CD14-positive monocyte (primary cell): ENCODE measurements around the gene PAQR6. TPM values are rescaled to one million over a fixed set of nuclear protein-coding genes. Genes with fewer than 3 reads are reported as not detected.

ENCODE experiments used
- DNase-seq, 3 donors: peaks; one replicate each; pipeline ENCODE4 v3.0.0-alpha.2; 2011 to 2022
- H2AFZ ChIP-seq: 2 replicates; pipeline ENCODE4 v1.6.0; 2012; ENCODE audit warnings: mild to moderate bottlenecking, low read depth, low read length, inconsistent platforms; ENCODE audit not compliant: insufficient read depth, poor library complexity, severe bottlenecking
- H3K27ac ChIP-seq, 2 donors: 1 replicate in 1 of 2; 2 replicates in 1 of 2; pipeline ENCODE4 v1.5.1; 2012 to 2013; ENCODE audit warnings: low read length in 2 of 2, control low read depth in 1 of 2, inconsistent platforms in 1 of 2, low read depth in 1 of 2, mild to moderate bottlenecking in 1 of 2
- H3K27me3 ChIP-seq, 2 donors: one replicate each; pipeline versions ENCODE4 v1.6.0 to v1.6.1; 2011 to 2013; ENCODE audit warnings: low read length in 2 of 2; ENCODE audit not compliant: control insufficient read depth in 2 of 2, insufficient read depth in 2 of 2
- H3K36me3 ChIP-seq, 2 donors: replicated peaks in 1 of 2; 1 replicate in 1 of 2; 2 replicates in 1 of 2; pipeline versions ENCODE4 v1.5.1 to v1.6.1; 2012 to 2013; ENCODE audit warnings: low read length in 2 of 2, control low read depth in 1 of 2, inconsistent platforms in 1 of 2, mild to moderate bottlenecking in 1 of 2; ENCODE audit not compliant: insufficient read depth in 2 of 2, control insufficient read depth in 1 of 2
- H3K4me1 ChIP-seq, 2 donors: 1 replicate in 1 of 2; 2 replicates in 1 of 2; pipeline versions ENCODE4 v1.5.1 to v1.6.1; 2012 to 2013; ENCODE audit warnings: low read length in 2 of 2, control low read depth in 1 of 2, inconsistent platforms in 1 of 2, mild to moderate bottlenecking in 1 of 2, moderate library complexity in 1 of 2; ENCODE audit not compliant: insufficient read depth in 2 of 2, control insufficient read depth in 1 of 2
- H3K4me2 ChIP-seq: replicated peaks from 2 replicates; pipeline ENCODE3; 2012; ENCODE audit warnings: low read length, moderate library complexity, mild to moderate bottlenecking; ENCODE audit not compliant: poor library complexity, severe bottlenecking; ENCODE audit errors: extremely low read depth
- H3K4me3 ChIP-seq, 3 experiments: fragments of 200-600 bp in 1 of 3; sonication (generic) in 1 of 3; replicated peaks in 1 of 3; 1 replicate in 2 of 3; 2 replicates in 1 of 3; pipeline ENCODE4 v1.5.1; 2011 to 2013; ENCODE audit warnings: low read length in 3 of 3, mild to moderate bottlenecking in 3 of 3, control low read depth in 2 of 3, low read depth in 2 of 3, inconsistent platforms in 1 of 3, moderate library complexity in 1 of 3
- H3K79me2 ChIP-seq: 2 replicates; pipeline ENCODE4 v1.6.0; 2012; ENCODE audit warnings: mild to moderate bottlenecking, control low read depth, inconsistent platforms, low read length, moderate library complexity; ENCODE audit not compliant: insufficient read depth
- H3K9ac ChIP-seq: 2 replicates; pipeline ENCODE4 v1.6.0; 2017; ENCODE audit warnings: low read length, mild to moderate bottlenecking; ENCODE audit not compliant: insufficient read depth, poor library complexity, severe bottlenecking
- H3K9me3 ChIP-seq, 2 donors: replicated peaks in 1 of 2; 1 replicate in 1 of 2; 2 replicates in 1 of 2; pipeline versions ENCODE4 v1.5.1 to v1.6.1; 2012 to 2013; ENCODE audit warnings: low read length in 2 of 2, control low read depth in 1 of 2; ENCODE audit not compliant: control insufficient read depth in 1 of 2, insufficient read depth in 1 of 2
- H4K20me1 ChIP-seq: 2 replicates; pipeline ENCODE4 v1.6.0; 2012; ENCODE audit warnings: mild to moderate bottlenecking, low read length, control low read depth, moderate library complexity; ENCODE audit not compliant: insufficient read depth
- H3K27ac Mint-ChIP-seq, 7 donors: one replicate each; pipeline ENCODE4 v1.8.0; 2020; ENCODE audit warnings: mild to moderate bottlenecking in 7 of 7, mixed read lengths in 7 of 7, moderate library complexity in 6 of 7, inconsistent platforms in 2 of 7
- H3K27me3 Mint-ChIP-seq, 3 donors: one replicate each; pipeline ENCODE4 v1.8.0; 2021 to 2022; ENCODE audit warnings: low read depth in 3 of 3, mild to moderate bottlenecking in 3 of 3, mixed read lengths in 3 of 3, moderate library complexity in 3 of 3, inconsistent platforms in 1 of 3
- H3K36me3 Mint-ChIP-seq, 2 donors: one replicate each; pipeline ENCODE4 v1.8.0; 2020; ENCODE audit warnings: mixed read lengths in 2 of 2, inconsistent platforms in 1 of 2, mild to moderate bottlenecking in 1 of 2
- H3K4me1 Mint-ChIP-seq: one replicate; pipeline ENCODE4 v1.8.0; 2020; ENCODE audit warnings: mild to moderate bottlenecking, mixed read lengths
- H3K4me3 Mint-ChIP-seq, 2 donors: one replicate each; pipeline ENCODE4 v1.8.0; 2020; ENCODE audit warnings: mild to moderate bottlenecking in 2 of 2, mixed read lengths in 2 of 2, moderate library complexity in 1 of 2
- H3K9me3 Mint-ChIP-seq, 7 donors: one replicate each; pipeline ENCODE4 v1.8.0; 2020 to 2022; ENCODE audit warnings: mixed read lengths in 7 of 7, mild to moderate bottlenecking in 6 of 7, moderate library complexity in 6 of 7, inconsistent platforms in 2 of 7
- WGBS: methylation state at CpG from one replicate; pipeline ENCODE4 v1.1.5; 2013; ENCODE audit warnings: missing lambda C conversion rate; ENCODE audit not compliant: insufficient coverage; 5-methylcytosine and 5-hydroxymethylcytosine counted together
- intact Hi-C, 2 donors: fragments of 100-400 bp; cut with micrococcal nuclease; formaldehyde crosslinking; loops; one replicate each; pipeline versions ENCODE4 v1.15.0 to v1.15.1; 2023
- polyA plus RNA-seq, 3 donors: library from polyadenylated mRNA; depleted of rRNA in 1 of 3; unstranded in 2 of 3; stranded (reverse) in 1 of 3; fragments of 300-500 nt in 2 of 3; fragments of >200 nt in 1 of 3; fragmentation: Illumina TruSeq in 2 of 3; gene quantifications; 1 replicate in 2 of 3; 2 replicates in 1 of 3; pipeline ENCODE4 v1.2.3, GENCODE V29; 2012 to 2021
- TF ChIP-seq, protein P1 (sequence below): fragments of 200-600 bp; IDR thresholded peaks from one replicate; pipeline ENCODE4 v1.8.0; 2022; ENCODE audit warnings: antibody characterized with exemption, mild to moderate bottlenecking

Gene PAQR6
- polyA plus RNA-seq, 3 donors: 7.7 TPM; not detected in 2

DNA sequence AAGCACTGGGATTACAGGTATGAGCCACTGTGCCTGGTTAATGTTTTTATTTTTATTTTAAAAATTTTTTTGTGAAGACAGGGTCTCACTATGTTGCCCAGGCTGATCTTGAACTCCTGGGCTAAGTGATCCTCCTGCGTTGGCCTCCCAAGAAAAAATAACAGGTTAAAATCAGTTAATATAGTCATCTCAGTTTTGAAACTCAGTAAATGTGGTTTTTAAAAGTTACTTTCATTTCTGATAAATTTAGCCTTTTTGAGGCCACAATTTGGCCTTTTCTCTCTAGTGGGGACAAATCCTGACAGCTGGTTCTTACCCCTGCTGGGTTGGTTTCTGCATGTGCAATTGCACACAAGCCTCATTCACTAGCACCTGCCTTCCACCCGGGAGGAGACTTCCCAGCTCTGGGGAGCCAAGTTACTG, 21.7 kb downstream of the PAQR6 start:
- Mint-ChIP-seq H3K27me3 (no peaks in the 10 kb centered on the region), H3K4me3 (no peak overlapping the region), H3K27ac (no peak overlapping the region), H3K4me1 (peaks cover 4% of the 10 kb centered on the region), H3K36me3 (peaks cover 60 to 70% of the 10 kb centered on the region in 2 donors), H3K9me3 (peaks cover 0 to 1% (median 0%) of the 10 kb centered on the region in 7 donors)
- no peak for DNase-seq
- H3K79me2 ChIP-seq: peaks cover 2% of the 10 kb centered on the region
- TF ChIP-seq, protein P1, sequence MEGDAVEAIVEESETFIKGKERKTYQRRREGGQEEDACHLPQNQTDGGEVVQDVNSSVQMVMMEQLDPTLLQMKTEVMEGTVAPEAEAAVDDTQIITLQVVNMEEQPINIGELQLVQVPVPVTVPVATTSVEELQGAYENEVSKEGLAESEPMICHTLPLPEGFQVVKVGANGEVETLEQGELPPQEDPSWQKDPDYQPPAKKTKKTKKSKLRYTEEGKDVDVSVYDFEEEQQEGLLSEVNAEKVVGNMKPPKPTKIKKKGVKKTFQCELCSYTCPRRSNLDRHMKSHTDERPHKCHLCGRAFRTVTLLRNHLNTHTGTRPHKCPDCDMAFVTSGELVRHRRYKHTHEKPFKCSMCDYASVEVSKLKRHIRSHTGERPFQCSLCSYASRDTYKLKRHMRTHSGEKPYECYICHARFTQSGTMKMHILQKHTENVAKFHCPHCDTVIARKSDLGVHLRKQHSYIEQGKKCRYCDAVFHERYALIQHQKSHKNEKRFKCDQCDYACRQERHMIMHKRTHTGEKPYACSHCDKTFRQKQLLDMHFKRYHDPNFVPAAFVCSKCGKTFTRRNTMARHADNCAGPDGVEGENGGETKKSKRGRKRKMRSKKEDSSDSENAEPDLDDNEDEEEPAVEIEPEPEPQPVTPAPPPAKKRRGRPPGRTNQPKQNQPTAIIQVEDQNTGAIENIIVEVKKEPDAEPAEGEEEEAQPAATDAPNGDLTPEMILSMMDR: no peak
- WGBS: no CpG with 5 or more reads among the region's 2 CpGs
- H3K27ac ChIP-seq: no peak overlapping the region
- H4K20me1 ChIP-seq: no peaks in the 10 kb centered on the region
- intact Hi-C loops: loop anchor here (2.0 to 5.0 kb wide), 3 partner anchors 79 to 135 kb away; no protein-coding TSS in a partner anchor
- no peaks in the 10 kb centered on the region for H3K4me1 ChIP-seq
- no peaks in the 10 kb centered on the region for H3K27me3 ChIP-seq
- H3K4me2 ChIP-seq: no peak overlapping the region
- H3K9me3 ChIP-seq: no peaks in the 10 kb centered on the region
- H3K9ac ChIP-seq: no peak overlapping the region
- no peak overlapping the region for H3K4me3 ChIP-seq
- H2AFZ ChIP-seq: no peak overlapping the region
- H3K36me3 ChIP-seq: peaks cover 45 to 68% of the 10 kb centered on the region in 2 donors

DNA sequence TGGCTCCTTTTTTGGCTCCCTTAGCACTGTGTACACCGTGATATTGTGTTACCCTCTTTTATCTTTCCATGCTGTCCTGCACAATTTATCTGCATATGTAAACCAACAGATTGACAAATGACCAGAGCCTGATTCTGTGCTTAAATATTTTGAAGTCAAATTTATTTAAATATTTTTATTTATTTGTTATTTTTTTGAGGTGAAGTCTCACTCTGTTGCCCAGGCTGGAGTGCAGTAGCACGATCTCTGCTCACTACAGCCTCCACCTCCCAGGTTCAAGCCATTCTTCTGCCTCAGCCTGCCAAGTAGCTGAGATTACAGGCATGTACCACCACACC, 22.2 kb downstream of the PAQR6 start:
- Histone ChIP-seq H3K79me2 (peaks cover 5% of the 10 kb centered on the region), H3K9me3 (no peaks in the 10 kb centered on the region), H3K4me3 (no peak overlapping the region), H3K36me3 (peaks cover 49 to 73% of the 10 kb centered on the region in 2 donors), H2AFZ (no peak overlapping the region), H3K27ac (no peak overlapping the region), H3K4me1 (no peaks in the 10 kb centered on the region), H4K20me1 (no peaks in the 10 kb centered on the region), H3K4me2 (no peak overlapping the region), H3K27me3 (no peaks in the 10 kb centered on the region), H3K9ac (no peak overlapping the region)
- TF ChIP-seq, protein P1: peak; percentile 31
- peaks cover 4% of the 10 kb centered on the region for H3K4me1 Mint-ChIP-seq
- no peak overlapping the region for H3K4me3 Mint-ChIP-seq
- no CpG with 5 or more reads among the region's 2 CpGs for WGBS
- intact Hi-C loops: loop anchor here (2.0 to 5.0 kb wide), 4 partner anchors 77 to 135 kb away; no protein-coding TSS in a partner anchor
- H3K27ac Mint-ChIP-seq: peak overlapping the region in 4 of 7 donors; percentile 6 to 53 (median 29)
- DNase-seq: no peak
- H3K36me3 Mint-ChIP-seq: peaks cover 63 to 73% of the 10 kb centered on the region in 2 donors
- peaks cover 0 to 1% (median 0%) of the 10 kb centered on the region in 7 donors for H3K9me3 Mint-ChIP-seq
- H3K27me3 Mint-ChIP-seq: no peaks in the 10 kb centered on the region
